Epithelial cell of esophagus (primary cell): Measurements from ENCODE around the gene SLC5A3.

Experiments
- DNase-seq: peaks from one replicate; pipeline ENCODE4 v3.0.0; 2010; ENCODE audit warnings: low read depth
- H3K4me3 ChIP-seq: 2 replicates; pipeline ENCODE4 v1.5.1; 2011; ENCODE audit warnings: mild to moderate bottlenecking, low read length, control low read depth
- TF ChIP-seq, protein P1 (sequence below): IDR thresholded peaks from 2 replicates; pipeline ENCODE4 v1.5.1; 2011; ENCODE audit warnings: low read depth, mild to moderate bottlenecking, low read length, control low read depth, inconsistent platforms; ENCODE audit not compliant: insufficient read depth; ENCODE audit errors: missing control alignments

SLC5A3 gene

GRCh38 chr21:34073032-34073748 lies at the start of gene SLC5A3, which contains the start of gene MRPS6:
Gene SLC5A3, plus strand, starts transcription at chr21:34073578. Its CDS starts 21,621 bp downstream, at chr21:34095199.
Gene MRPS6, plus strand, starts transcription at chr21:34073578. Its CDS starts 123 bp downstream, at chr21:34073701.
- TF ChIP-seq, protein P1, sequence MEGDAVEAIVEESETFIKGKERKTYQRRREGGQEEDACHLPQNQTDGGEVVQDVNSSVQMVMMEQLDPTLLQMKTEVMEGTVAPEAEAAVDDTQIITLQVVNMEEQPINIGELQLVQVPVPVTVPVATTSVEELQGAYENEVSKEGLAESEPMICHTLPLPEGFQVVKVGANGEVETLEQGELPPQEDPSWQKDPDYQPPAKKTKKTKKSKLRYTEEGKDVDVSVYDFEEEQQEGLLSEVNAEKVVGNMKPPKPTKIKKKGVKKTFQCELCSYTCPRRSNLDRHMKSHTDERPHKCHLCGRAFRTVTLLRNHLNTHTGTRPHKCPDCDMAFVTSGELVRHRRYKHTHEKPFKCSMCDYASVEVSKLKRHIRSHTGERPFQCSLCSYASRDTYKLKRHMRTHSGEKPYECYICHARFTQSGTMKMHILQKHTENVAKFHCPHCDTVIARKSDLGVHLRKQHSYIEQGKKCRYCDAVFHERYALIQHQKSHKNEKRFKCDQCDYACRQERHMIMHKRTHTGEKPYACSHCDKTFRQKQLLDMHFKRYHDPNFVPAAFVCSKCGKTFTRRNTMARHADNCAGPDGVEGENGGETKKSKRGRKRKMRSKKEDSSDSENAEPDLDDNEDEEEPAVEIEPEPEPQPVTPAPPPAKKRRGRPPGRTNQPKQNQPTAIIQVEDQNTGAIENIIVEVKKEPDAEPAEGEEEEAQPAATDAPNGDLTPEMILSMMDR, result no peak
- H3K4me3 ChIP-seq, result peak within 1 kb of the TSS; percentile 83
- peak; percentile 83 for DNase-seq

DNA sequence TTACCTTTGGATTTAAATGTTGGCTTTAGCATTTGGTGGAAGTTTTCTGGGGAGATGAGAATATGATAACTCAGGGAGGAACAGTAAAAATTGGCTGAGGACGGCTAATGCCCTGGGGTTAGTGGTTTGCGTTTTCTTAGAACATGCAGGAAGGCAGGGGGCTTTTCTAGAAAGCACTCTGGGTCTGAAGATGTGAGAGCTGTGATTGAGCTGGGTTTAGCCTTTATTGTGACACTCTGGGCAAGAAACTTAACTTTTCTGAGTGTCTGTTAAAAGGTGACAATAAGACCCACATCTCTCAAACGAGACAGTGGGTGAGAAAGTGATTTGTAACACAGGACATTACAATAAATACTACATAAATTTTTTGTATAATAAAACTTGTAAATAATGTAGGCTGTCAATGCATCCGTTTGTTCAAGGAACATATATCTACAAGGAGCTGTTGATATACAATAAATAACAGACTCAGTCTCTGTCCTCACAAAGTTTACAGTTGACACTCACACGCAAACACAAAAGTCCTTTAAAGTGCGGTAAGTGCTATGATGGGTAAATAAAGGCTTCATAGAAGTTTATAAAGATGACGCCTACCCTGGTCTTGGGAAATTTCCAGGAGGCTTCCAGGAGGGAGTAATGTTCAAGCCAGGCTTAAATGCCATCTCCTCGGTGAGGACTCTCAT lies 49.5 kb upstream of the SLC5A3 start:
- TF ChIP-seq, protein P1, result no peak
- no peak for DNase-seq
- H3K4me3 ChIP-seq, result no peak overlapping the region

DNA sequence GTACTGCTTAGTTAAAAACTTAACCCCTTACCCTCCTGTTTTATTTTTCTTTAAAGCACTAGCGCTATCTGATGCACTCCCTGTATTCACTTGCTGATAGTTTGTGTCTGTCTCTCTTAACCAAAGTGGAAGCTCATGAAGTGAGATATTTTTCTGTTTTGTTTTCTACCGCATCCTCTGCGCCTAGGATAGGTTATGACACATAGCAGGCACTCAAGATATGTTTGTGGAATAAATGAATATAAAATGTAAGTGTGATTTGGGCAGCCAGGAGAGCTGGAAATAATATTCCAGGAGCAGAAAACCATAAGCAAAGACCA lies 49.0 kb upstream of the SLC5A3 start:
- no peak overlapping the region for H3K4me3 ChIP-seq
- no peak for DNase-seq
- TF ChIP-seq, protein P1, result no peak

GRCh38 chr21:34027721-34028461 lies 45.5 kb upstream of the SLC5A3 start:
- H3K4me3 ChIP-seq, result no peak overlapping the region
- DNase-seq, result peak; percentile 10
- TF ChIP-seq, protein P1, result no peak

DNA sequence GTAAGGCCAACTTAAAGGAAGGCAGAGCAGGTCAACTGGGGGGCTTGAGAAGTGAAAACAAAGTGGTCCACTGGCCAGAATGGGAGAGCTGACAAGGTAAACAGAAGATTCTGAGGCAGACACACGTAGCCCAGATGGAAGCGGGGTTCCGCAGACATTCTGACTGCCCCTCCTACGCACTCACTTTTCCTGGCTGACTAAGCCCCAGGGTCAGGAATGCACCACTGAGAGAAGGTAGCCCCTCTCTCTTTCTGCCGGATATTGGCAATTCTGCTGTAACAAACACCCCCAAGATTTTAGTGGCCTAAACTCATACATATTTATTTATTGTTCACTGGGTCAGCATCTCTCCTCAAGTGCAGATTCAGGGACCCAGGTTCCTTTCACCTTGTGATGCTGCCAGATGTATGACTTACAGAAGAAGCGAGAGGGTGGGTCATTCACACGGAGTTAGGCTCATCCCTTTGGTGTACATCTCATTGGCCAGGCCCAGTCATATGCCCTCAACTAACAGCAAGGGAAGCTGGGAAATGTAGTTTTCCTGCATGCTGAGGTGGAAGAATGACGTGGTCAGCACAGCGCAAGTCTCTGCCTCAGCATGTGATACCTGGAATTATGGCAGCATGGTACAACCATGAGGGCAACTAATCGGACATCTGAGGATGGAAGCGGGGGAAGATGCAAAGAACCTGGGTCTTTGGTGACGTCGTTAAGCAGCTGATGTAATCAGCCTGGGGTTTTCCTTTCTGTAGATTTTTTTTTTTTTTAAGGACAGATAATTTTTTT lies 43.4 kb upstream of the SLC5A3 start:
- TF ChIP-seq, protein P1, result no peak
- DNase-seq, result peak; percentile 94
- H3K4me3 ChIP-seq, result no peak overlapping the region

- no peak overlapping the region for H3K4me3 ChIP-seq
- TF ChIP-seq, protein P1, result no peak
- DNase-seq, result peak; percentile 17
Observed at GRCh38 chr21:34031835-34032370, 41.5 kb upstream of the SLC5A3 start.
